Upper lobe of left lung (tissue), 6 donors: ENCODE measurements around the gene TRIM17. TPM values are rescaled to one million over a fixed set of nuclear protein-coding genes. Genes with fewer than 3 reads are reported as not detected.

Experiments used
- ATAC-seq, 2 donors: fragments of 200-7000 bp; cut with Tn5 transposase; one replicate each; pipeline ENCODE4 v1.9.1; 2022; ENCODE audit warnings: mild to moderate bottlenecking in 2 of 2, moderate library complexity in 2 of 2; ENCODE audit not compliant: low FRiP score in 2 of 2
- DNase-seq, 2 donors: peaks; one replicate each; pipeline ENCODE4 v3.0.0-alpha.2; 2019 to 2020
- H3K27ac ChIP-seq, 4 donors: fragments of 200-600 bp; sonication (generic); one replicate each; pipeline ENCODE4 v1.5.1; 2016 to 2019
- H3K27me3 ChIP-seq, 4 donors: fragments of 200-600 bp; sonication (generic); one replicate each; pipeline ENCODE4 v1.5.1; 2017 to 2019
- H3K36me3 ChIP-seq, 4 donors: fragments of 200-600 bp; sonication (generic); one replicate each; pipeline ENCODE4 v1.5.1; 2016 to 2019
- H3K4me1 ChIP-seq, 4 donors: fragments of 200-600 bp; sonication (generic); one replicate each; pipeline ENCODE4 v1.5.1; 2018 to 2019
- H3K4me3 ChIP-seq, 4 donors: fragments of 200-600 bp; sonication (generic); one replicate each; pipeline ENCODE4 v1.5.1; 2017 to 2019; ENCODE audit warnings: mild to moderate bottlenecking in 2 of 4, moderate library complexity in 1 of 4
- H3K9me3 ChIP-seq, 4 donors: fragments of 200-600 bp; sonication (generic); one replicate each; pipeline ENCODE4 v1.5.1; 2018 to 2019
- EP300 ChIP-seq, 4 donors: sonication (generic); formaldehyde crosslinking; IDR thresholded peaks; one replicate each; pipeline ENCODE4 v1.5.1; 2017; ENCODE audit warnings: antibody characterized with exemption in 4 of 4, control low read depth in 2 of 4
- POLR2A ChIP-seq, 4 donors: fragments of 450-650 bp; IDR thresholded peaks; one replicate each; pipeline ENCODE4 v1.5.1; 2016 to 2017; ENCODE audit warnings: antibody characterized with exemption in 4 of 4, mild to moderate bottlenecking in 2 of 4
- POLR2AphosphoS5 ChIP-seq, 2 donors: sonication (generic); formaldehyde crosslinking; IDR thresholded peaks; one replicate each; pipeline ENCODE4 v1.5.1; 2017; ENCODE audit warnings: antibody characterized with exemption in 2 of 2
- WGBS, 2 donors: methylation state at CpG; one replicate each; pipeline ENCODE4 v1.1.5; 2017 to 2018; 5-methylcytosine and 5-hydroxymethylcytosine counted together
- total RNA-seq, 6 donors: library from RNA; depleted of rRNA in 4 of 6; stranded (reverse); fragments of >200 nt in 4 of 6; gene quantifications; one replicate each; pipeline versions ENCODE4 v1.1.0 to v1.2.1, GENCODE V29; 2016 to 2021
- TF ChIP-seq, protein P1 (sequence below), 6 experiments: fragments of 450-650 bp in 4 of 6; fragments of 200-600 bp in 2 of 6; sonication (generic) in 2 of 6; IDR thresholded peaks; one replicate each; pipeline ENCODE4 v1.5.1; 2016 to 2019; ENCODE audit warnings: antibody characterized with exemption in 6 of 6
- donor health status: DM: no; HTN: no; CAD: no; lungs with moderate emphysema.
- donor health status: DM: no; HTN: yes; CAD: no; lungs with severe emphysema.

TRIM17 gene
- total RNA-seq, 6 donors from 2014 or later, result 1.2 to 21.0 (median 2.4) TPM

DNA sequence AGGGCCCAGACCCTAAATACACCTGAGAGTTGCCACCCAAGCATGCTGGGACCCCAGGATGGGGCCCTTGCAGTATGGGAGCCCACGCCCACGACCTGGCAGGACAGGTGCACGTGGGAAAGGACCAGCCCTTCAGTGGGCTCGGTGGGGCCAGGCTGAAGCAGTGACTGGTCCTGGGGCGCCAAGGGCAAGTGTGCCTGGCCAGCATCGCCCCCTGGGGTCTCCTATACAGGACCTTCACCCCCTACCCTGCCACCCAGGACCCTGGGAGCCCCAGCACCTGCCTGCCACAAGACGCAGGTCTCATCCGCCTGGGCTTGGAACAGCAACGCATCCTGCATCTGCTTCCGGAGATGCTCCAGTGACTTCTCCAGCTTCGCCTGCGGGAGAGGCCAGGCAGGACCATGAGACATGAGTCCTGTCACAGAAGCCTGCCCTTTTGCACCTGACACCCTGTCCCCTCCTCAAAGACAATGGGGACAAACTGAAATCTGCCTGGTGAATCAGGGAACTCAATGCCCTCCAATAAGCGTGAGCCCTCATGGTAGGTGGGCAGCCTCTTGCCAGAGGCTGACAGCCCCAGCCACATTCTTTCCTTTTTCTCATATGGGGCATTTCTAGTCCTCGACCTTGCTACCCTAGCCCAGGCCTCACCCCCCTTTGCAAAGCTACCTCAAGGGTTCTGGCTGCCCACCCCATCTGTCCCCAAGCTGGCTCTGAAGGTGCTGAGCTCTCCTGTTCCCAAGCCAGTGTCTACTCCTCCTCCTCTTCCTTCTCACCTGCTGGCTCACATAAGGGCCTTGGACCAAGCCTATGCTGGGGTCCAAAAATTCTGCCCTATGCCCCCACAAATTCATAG, 14.7 kb downstream of the TRIM17 start:
- Histone ChIP-seq H3K36me3 (peaks cover 6 to 54% (median 39%) of the 10 kb centered on the region in 4 donors), H3K27me3 (no peaks in the 10 kb centered on the region), H3K9me3 (no peaks in the 10 kb centered on the region), H3K4me1 (peaks cover 22 to 48% (median 29%) of the 10 kb centered on the region in 4 donors), H3K27ac (no peak overlapping the region), H3K4me3 (no peak overlapping the region)
- 94 to 98% methylated on average over 6 to 14 of the region's 14 CpGs for WGBS, 2 donors
- DNase-seq (peak in 1 of 2 donors; percentile 62), ATAC-seq (no peak)
- TF ChIP-seq, protein P1, sequence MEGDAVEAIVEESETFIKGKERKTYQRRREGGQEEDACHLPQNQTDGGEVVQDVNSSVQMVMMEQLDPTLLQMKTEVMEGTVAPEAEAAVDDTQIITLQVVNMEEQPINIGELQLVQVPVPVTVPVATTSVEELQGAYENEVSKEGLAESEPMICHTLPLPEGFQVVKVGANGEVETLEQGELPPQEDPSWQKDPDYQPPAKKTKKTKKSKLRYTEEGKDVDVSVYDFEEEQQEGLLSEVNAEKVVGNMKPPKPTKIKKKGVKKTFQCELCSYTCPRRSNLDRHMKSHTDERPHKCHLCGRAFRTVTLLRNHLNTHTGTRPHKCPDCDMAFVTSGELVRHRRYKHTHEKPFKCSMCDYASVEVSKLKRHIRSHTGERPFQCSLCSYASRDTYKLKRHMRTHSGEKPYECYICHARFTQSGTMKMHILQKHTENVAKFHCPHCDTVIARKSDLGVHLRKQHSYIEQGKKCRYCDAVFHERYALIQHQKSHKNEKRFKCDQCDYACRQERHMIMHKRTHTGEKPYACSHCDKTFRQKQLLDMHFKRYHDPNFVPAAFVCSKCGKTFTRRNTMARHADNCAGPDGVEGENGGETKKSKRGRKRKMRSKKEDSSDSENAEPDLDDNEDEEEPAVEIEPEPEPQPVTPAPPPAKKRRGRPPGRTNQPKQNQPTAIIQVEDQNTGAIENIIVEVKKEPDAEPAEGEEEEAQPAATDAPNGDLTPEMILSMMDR (IDR thresholded peaks at IDR 0.05), result no peak
- no peak for TF ChIP-seq POLR2A (IDR thresholded peaks at IDR 0.05)
- no peak for TF ChIP-seq EP300 (IDR thresholded peaks at IDR 0.05)
- no peak for TF ChIP-seq POLR2AphosphoS5 (IDR thresholded peaks at IDR 0.05)

DNA sequence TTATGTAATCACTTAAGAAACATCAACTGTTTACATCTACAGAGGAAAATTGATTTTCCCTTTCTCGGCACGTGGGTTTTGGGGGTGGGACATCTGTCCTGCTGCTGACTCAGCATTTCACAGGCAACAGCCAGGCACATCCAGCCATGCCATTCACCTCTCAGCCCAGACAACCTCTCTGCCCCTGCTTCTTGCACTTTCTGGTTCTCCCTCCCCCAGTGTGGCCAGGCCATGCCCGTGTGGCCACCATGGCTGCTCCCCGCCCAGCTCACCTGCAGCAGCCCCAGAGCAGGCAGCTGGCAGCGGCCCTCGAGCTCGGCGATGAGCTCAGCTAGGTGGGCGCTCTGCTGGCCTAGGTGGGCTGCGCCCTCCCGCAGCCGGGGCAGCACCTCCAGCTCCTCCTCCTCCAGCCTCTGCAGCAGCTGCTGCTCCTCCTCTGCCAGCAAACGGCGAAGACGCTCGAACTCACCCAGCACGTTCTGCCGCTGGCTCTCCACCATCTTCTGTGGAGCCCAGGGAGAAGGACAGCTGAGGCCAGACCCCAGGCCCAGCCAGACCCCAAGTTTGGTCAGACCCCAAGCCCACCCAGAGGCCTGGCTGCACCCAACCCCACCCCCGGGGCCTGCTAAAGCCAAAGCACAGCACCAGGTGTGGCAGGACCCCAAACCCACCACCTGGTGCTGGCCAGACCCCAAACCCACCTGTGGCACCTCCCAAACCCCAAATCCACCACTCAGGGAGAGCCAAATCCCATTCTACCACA, 15.8 kb downstream of the TRIM17 start:
- Histone ChIP-seq H3K4me3 (no peak overlapping the region), H3K4me1 (peaks cover 22 to 46% (median 29%) of the 10 kb centered on the region in 4 donors), H3K27ac (no peak overlapping the region), H3K36me3 (peaks cover 14 to 66% (median 50%) of the 10 kb centered on the region in 4 donors), H3K27me3 (no peaks in the 10 kb centered on the region), H3K9me3 (no peaks in the 10 kb centered on the region)
- DNase-seq (peak in 1 of 2 donors; percentile 61), ATAC-seq (no peak)
- WGBS, 2 donors, result 83 to 92% methylated on average over 11 to 18 of the region's 19 CpGs
- no peak for TF ChIP-seq POLR2A (IDR thresholded peaks at IDR 0.05)
- TF ChIP-seq, protein P1 (IDR thresholded peaks at IDR 0.05), result no peak
- TF ChIP-seq POLR2AphosphoS5 (IDR thresholded peaks at IDR 0.05), result no peak
- TF ChIP-seq EP300 (IDR thresholded peaks at IDR 0.05), result no peak

DNA sequence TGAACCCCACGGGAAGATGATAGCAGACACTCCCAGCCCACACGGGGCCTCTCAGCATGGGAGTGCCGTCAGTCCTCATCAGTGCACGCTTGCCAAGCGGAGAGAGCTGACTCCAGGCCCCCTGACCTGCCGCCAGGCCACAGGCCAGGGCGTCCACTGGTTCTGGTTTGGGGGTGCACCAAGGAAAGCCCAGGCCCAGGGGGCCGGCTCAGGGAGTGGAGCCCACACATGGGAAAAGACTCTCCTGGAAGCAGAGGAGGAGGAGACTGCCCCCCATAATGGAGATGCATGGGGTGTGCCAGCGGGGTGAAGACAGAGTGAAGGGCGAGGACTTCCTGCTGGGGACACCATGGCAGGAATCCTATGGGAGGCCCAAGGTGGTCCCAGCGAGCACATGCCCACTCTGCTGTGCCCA, 16.4 kb downstream of the TRIM17 start:
- H3K4me3 ChIP-seq, result no peak overlapping the region
- H3K9me3 ChIP-seq, result no peaks in the 10 kb centered on the region
- H3K27ac ChIP-seq, result no peak overlapping the region
- ATAC-seq, result peak in 1 of 2 donors; percentile 9
- TF ChIP-seq POLR2AphosphoS5 (IDR thresholded peaks at IDR 0.05) (no peak), EP300 (IDR thresholded peaks at IDR 0.05) (no peak), POLR2A (IDR thresholded peaks at IDR 0.05) (no peak)
- TF ChIP-seq, protein P1 (IDR thresholded peaks at IDR 0.05), result no peak
- no peaks in the 10 kb centered on the region for H3K27me3 ChIP-seq
- peaks cover 16 to 72% (median 55%) of the 10 kb centered on the region in 4 donors for H3K36me3 ChIP-seq
- peaks cover 18 to 40% (median 22%) of the 10 kb centered on the region in 4 donors for H3K4me1 ChIP-seq
- WGBS, 2 donors, result 87 to 91% methylated on average over 5 to 11 of the region's 11 CpGs
- peak in 1 of 2 donors; percentile 43 for DNase-seq

DNA sequence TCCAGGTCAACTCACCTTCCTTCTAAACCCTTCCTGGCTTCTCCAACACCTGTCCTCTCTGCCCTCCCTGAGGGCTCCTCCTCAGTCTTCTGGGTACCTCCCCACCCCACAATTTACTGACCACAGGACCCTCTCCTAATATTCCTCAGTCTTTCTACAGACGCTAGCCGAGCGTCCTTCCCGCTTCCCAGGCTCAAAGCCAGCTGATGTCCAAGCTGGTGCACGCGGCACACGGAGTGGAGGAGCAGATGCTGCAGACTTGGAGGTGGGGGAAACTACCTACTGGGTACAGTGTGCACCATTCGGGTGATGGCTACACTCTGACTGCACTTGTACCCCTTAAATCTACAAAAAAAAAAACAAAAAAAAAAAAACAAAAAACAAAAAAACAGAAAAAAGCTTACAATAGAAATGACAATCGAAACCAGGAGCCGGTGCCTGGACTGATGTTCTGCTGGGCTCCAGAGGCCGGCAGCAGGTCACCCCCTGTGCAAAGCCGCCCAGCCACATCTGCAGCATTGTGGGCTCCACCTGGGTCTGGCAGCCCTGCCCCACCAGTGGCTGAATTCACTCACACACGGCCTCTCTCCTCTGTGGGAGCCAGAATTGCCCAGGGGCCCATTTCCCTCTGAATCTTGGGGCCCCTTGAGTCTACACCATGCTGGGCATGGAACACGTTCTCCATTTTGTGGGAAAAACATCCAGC, 17.0 kb downstream of the TRIM17 start:
- no peak overlapping the region for H3K27ac ChIP-seq
- H3K27me3 ChIP-seq, result no peaks in the 10 kb centered on the region
- H3K4me3 ChIP-seq, result no peak overlapping the region
- no peak for TF ChIP-seq EP300 (IDR thresholded peaks at IDR 0.05)
- TF ChIP-seq, protein P1 (IDR thresholded peaks at IDR 0.05), result no peak
- WGBS, 2 donors, result 94 to 97% methylated on average over 14 of the region's 14 CpGs
- peak in 1 of 2 donors; percentile 36 for DNase-seq
- peaks cover 12 to 34% (median 17%) of the 10 kb centered on the region in 4 donors for H3K4me1 ChIP-seq
- no peak for ATAC-seq
- no peaks in the 10 kb centered on the region for H3K9me3 ChIP-seq
- peaks cover 20 to 78% (median 61%) of the 10 kb centered on the region in 4 donors for H3K36me3 ChIP-seq
